Upper lobe of left lung (tissue), 4 donors: ENCODE measurements around the gene RCL1.

Source experiments
- POLR2AphosphoS5 ChIP-seq, 2 donors: sonication (generic); formaldehyde crosslinking; IDR thresholded peaks; one replicate each; pipeline ENCODE4 v1.5.1; 2017; ENCODE audit warnings: antibody characterized with exemption in 2 of 2
- TF ChIP-seq, protein P1 (sequence below), 6 experiments: fragments of 450-650 bp in 4 of 6; fragments of 200-600 bp in 2 of 6; sonication (generic) in 2 of 6; IDR thresholded peaks; one replicate each; pipeline ENCODE4 v1.5.1; 2016 to 2019; ENCODE audit warnings: antibody characterized with exemption in 6 of 6

DNA sequence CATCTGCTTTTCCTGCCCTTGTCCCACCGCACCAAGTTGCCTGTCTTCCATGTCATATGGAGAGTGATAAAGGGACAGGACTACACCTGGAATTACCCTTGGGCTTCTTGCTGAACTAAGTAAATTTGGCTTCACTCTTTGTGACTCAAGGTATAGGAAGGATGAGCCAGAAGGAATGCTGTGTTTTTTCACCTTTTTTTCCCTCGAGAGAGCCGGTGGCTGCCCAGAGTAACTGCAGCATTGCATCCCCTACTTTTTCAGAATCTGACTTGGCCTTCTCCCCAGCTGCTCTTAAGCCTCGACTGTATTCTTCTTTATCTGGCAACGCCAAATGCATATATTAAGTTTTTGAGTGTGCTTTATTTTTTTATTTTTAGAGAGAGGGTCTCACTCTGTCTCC lies 38.4 kb downstream of the RCL1 start:
- TF ChIP-seq, protein P1, sequence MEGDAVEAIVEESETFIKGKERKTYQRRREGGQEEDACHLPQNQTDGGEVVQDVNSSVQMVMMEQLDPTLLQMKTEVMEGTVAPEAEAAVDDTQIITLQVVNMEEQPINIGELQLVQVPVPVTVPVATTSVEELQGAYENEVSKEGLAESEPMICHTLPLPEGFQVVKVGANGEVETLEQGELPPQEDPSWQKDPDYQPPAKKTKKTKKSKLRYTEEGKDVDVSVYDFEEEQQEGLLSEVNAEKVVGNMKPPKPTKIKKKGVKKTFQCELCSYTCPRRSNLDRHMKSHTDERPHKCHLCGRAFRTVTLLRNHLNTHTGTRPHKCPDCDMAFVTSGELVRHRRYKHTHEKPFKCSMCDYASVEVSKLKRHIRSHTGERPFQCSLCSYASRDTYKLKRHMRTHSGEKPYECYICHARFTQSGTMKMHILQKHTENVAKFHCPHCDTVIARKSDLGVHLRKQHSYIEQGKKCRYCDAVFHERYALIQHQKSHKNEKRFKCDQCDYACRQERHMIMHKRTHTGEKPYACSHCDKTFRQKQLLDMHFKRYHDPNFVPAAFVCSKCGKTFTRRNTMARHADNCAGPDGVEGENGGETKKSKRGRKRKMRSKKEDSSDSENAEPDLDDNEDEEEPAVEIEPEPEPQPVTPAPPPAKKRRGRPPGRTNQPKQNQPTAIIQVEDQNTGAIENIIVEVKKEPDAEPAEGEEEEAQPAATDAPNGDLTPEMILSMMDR (IDR thresholded peaks at IDR 0.05): no peak
- no peak for TF ChIP-seq POLR2AphosphoS5 (IDR thresholded peaks at IDR 0.05)
